GM12865 (cell line): ENCODE results near the gene FAM135A.
"Not testable (repeated sequence)": the region's sequence is repeated elsewhere in the genome, so short reads cannot be mapped to it uniquely, and the experiment has no call there.

Experiments
- DNase-seq: peaks from one replicate; pipeline ENCODE4 v3.0.0; 2010; ENCODE audit warnings: low read depth
- H3K4me3 ChIP-seq: 2 replicates; pipeline ENCODE4 v1.5.1; 2011; ENCODE audit warnings: mild to moderate bottlenecking, low read depth, low read length, control low read depth
- CTCF ChIP-seq: IDR thresholded peaks from 2 replicates; pipeline ENCODE4 v1.5.1; 2011; ENCODE audit warnings: low read length, control low read depth, low read depth, inconsistent platforms; ENCODE audit not compliant: insufficient read depth; ENCODE audit errors: missing control alignments

FAM135A gene

GRCh38 chr6:70593118-70593486, 179.8 kb downstream of the FAM135A start:
- no peak overlapping the region for H3K4me3 ChIP-seq
- TF ChIP-seq CTCF, result no peak
- DNase-seq, result no peak

- DNase-seq, result no peak
- TF ChIP-seq CTCF, result no peak
Measured at GRCh38 chr6:70599187-70599586, 185.9 kb downstream of the FAM135A start.

GRCh38 chr6:70601014-70601413, 187.7 kb downstream of the FAM135A start:
- H3K4me3 ChIP-seq, result no peak overlapping the region
- no peak for DNase-seq
- TF ChIP-seq CTCF, result no peak

More at GRCh38 chr6:70599187-70599586, 185.9 kb downstream of the FAM135A start:
- no peak overlapping the region for H3K4me3 ChIP-seq

GRCh38 chr6:70604254-70604653, 190.9 kb downstream of the FAM135A start:
- no peak for TF ChIP-seq CTCF
- DNase-seq, result no peak
- no peak overlapping the region for H3K4me3 ChIP-seq

- not testable (repeated sequence) for DNase-seq, H3K4me3 ChIP-seq
Measured at GRCh38 chr6:70607371-70607770, 194.1 kb downstream of the FAM135A start.

GRCh38 chr6:70609181-70609580, 195.9 kb downstream of the FAM135A start:
- DNase-seq, H3K4me3 ChIP-seq: not testable (repeated sequence)
